CD14-positive monocyte (primary cell): ENCODE results near the gene NDUFB11. TPM values are rescaled to one million over a fixed set of nuclear protein-coding genes. Genes with fewer than 3 reads are reported as not detected.
A peak's percentile ranks its signal among the peaks of the same experiment; 100 is the strongest.
"Not testable (repeated sequence)": the region's sequence is repeated elsewhere in the genome, so short reads cannot be mapped to it uniquely, and the experiment has no call there.

Experiments used
- DNase-seq, 3 donors: peaks; one replicate each; pipeline ENCODE4 v3.0.0-alpha.2; 2011 to 2022
- H2AFZ ChIP-seq: 2 replicates; pipeline ENCODE4 v1.6.0; 2012; ENCODE audit warnings: mild to moderate bottlenecking, low read depth, low read length, inconsistent platforms; ENCODE audit not compliant: insufficient read depth, poor library complexity, severe bottlenecking
- H3K27ac ChIP-seq, 2 donors: 1 replicate in 1 of 2; 2 replicates in 1 of 2; pipeline ENCODE4 v1.5.1; 2012 to 2013; ENCODE audit warnings: low read length in 2 of 2, control low read depth in 1 of 2, inconsistent platforms in 1 of 2, low read depth in 1 of 2, mild to moderate bottlenecking in 1 of 2
- H3K27me3 ChIP-seq, 2 donors: one replicate each; pipeline versions ENCODE4 v1.6.0 to v1.6.1; 2011 to 2013; ENCODE audit warnings: low read length in 2 of 2; ENCODE audit not compliant: control insufficient read depth in 2 of 2, insufficient read depth in 2 of 2
- H3K36me3 ChIP-seq, 2 donors: replicated peaks in 1 of 2; 1 replicate in 1 of 2; 2 replicates in 1 of 2; pipeline versions ENCODE4 v1.5.1 to v1.6.1; 2012 to 2013; ENCODE audit warnings: low read length in 2 of 2, control low read depth in 1 of 2, inconsistent platforms in 1 of 2, mild to moderate bottlenecking in 1 of 2; ENCODE audit not compliant: insufficient read depth in 2 of 2, control insufficient read depth in 1 of 2
- H3K4me1 ChIP-seq, 2 donors: 1 replicate in 1 of 2; 2 replicates in 1 of 2; pipeline versions ENCODE4 v1.5.1 to v1.6.1; 2012 to 2013; ENCODE audit warnings: low read length in 2 of 2, control low read depth in 1 of 2, inconsistent platforms in 1 of 2, mild to moderate bottlenecking in 1 of 2, moderate library complexity in 1 of 2; ENCODE audit not compliant: insufficient read depth in 2 of 2, control insufficient read depth in 1 of 2
- H3K4me2 ChIP-seq: replicated peaks from 2 replicates; pipeline ENCODE3; 2012; ENCODE audit warnings: low read length, moderate library complexity, mild to moderate bottlenecking; ENCODE audit not compliant: poor library complexity, severe bottlenecking; ENCODE audit errors: extremely low read depth
- H3K4me3 ChIP-seq, 3 experiments: fragments of 200-600 bp in 1 of 3; sonication (generic) in 1 of 3; replicated peaks in 1 of 3; 1 replicate in 2 of 3; 2 replicates in 1 of 3; pipeline ENCODE4 v1.5.1; 2011 to 2013; ENCODE audit warnings: low read length in 3 of 3, mild to moderate bottlenecking in 3 of 3, control low read depth in 2 of 3, low read depth in 2 of 3, inconsistent platforms in 1 of 3, moderate library complexity in 1 of 3
- H3K79me2 ChIP-seq: 2 replicates; pipeline ENCODE4 v1.6.0; 2012; ENCODE audit warnings: mild to moderate bottlenecking, control low read depth, inconsistent platforms, low read length, moderate library complexity; ENCODE audit not compliant: insufficient read depth
- H3K9ac ChIP-seq: 2 replicates; pipeline ENCODE4 v1.6.0; 2017; ENCODE audit warnings: low read length, mild to moderate bottlenecking; ENCODE audit not compliant: insufficient read depth, poor library complexity, severe bottlenecking
- H3K9me3 ChIP-seq, 2 donors: replicated peaks in 1 of 2; 1 replicate in 1 of 2; 2 replicates in 1 of 2; pipeline versions ENCODE4 v1.5.1 to v1.6.1; 2012 to 2013; ENCODE audit warnings: low read length in 2 of 2, control low read depth in 1 of 2; ENCODE audit not compliant: control insufficient read depth in 1 of 2, insufficient read depth in 1 of 2
- H4K20me1 ChIP-seq: 2 replicates; pipeline ENCODE4 v1.6.0; 2012; ENCODE audit warnings: mild to moderate bottlenecking, low read length, control low read depth, moderate library complexity; ENCODE audit not compliant: insufficient read depth
- H3K27ac Mint-ChIP-seq, 7 donors: one replicate each; pipeline ENCODE4 v1.8.0; 2020; ENCODE audit warnings: mild to moderate bottlenecking in 7 of 7, mixed read lengths in 7 of 7, moderate library complexity in 6 of 7, inconsistent platforms in 2 of 7
- H3K27me3 Mint-ChIP-seq, 3 donors: one replicate each; pipeline ENCODE4 v1.8.0; 2021 to 2022; ENCODE audit warnings: low read depth in 3 of 3, mild to moderate bottlenecking in 3 of 3, mixed read lengths in 3 of 3, moderate library complexity in 3 of 3, inconsistent platforms in 1 of 3
- H3K36me3 Mint-ChIP-seq, 2 donors: one replicate each; pipeline ENCODE4 v1.8.0; 2020; ENCODE audit warnings: mixed read lengths in 2 of 2, inconsistent platforms in 1 of 2, mild to moderate bottlenecking in 1 of 2
- H3K4me1 Mint-ChIP-seq: one replicate; pipeline ENCODE4 v1.8.0; 2020; ENCODE audit warnings: mild to moderate bottlenecking, mixed read lengths
- H3K4me3 Mint-ChIP-seq, 2 donors: one replicate each; pipeline ENCODE4 v1.8.0; 2020; ENCODE audit warnings: mild to moderate bottlenecking in 2 of 2, mixed read lengths in 2 of 2, moderate library complexity in 1 of 2
- H3K9me3 Mint-ChIP-seq, 7 donors: one replicate each; pipeline ENCODE4 v1.8.0; 2020 to 2022; ENCODE audit warnings: mixed read lengths in 7 of 7, mild to moderate bottlenecking in 6 of 7, moderate library complexity in 6 of 7, inconsistent platforms in 2 of 7
- WGBS: methylation state at CpG from one replicate; pipeline ENCODE4 v1.1.5; 2013; ENCODE audit warnings: missing lambda C conversion rate; ENCODE audit not compliant: insufficient coverage; 5-methylcytosine and 5-hydroxymethylcytosine counted together
- intact Hi-C, 2 donors: fragments of 100-400 bp; cut with micrococcal nuclease; formaldehyde crosslinking; loops; one replicate each; pipeline versions ENCODE4 v1.15.0 to v1.15.1; 2023
- polyA plus RNA-seq, 3 donors: library from polyadenylated mRNA; depleted of rRNA in 1 of 3; unstranded in 2 of 3; stranded (reverse) in 1 of 3; fragments of 300-500 nt in 2 of 3; fragments of >200 nt in 1 of 3; fragmentation: Illumina TruSeq in 2 of 3; gene quantifications; 1 replicate in 2 of 3; 2 replicates in 1 of 3; pipeline ENCODE4 v1.2.3, GENCODE V29; 2012 to 2021
- TF ChIP-seq, protein P1 (sequence below): fragments of 200-600 bp; IDR thresholded peaks from one replicate; pipeline ENCODE4 v1.8.0; 2022; ENCODE audit warnings: antibody characterized with exemption, mild to moderate bottlenecking

NDUFB11 gene
- polyA plus RNA-seq, 3 donors, result 35.2 to 139 (median 104) TPM

DNA sequence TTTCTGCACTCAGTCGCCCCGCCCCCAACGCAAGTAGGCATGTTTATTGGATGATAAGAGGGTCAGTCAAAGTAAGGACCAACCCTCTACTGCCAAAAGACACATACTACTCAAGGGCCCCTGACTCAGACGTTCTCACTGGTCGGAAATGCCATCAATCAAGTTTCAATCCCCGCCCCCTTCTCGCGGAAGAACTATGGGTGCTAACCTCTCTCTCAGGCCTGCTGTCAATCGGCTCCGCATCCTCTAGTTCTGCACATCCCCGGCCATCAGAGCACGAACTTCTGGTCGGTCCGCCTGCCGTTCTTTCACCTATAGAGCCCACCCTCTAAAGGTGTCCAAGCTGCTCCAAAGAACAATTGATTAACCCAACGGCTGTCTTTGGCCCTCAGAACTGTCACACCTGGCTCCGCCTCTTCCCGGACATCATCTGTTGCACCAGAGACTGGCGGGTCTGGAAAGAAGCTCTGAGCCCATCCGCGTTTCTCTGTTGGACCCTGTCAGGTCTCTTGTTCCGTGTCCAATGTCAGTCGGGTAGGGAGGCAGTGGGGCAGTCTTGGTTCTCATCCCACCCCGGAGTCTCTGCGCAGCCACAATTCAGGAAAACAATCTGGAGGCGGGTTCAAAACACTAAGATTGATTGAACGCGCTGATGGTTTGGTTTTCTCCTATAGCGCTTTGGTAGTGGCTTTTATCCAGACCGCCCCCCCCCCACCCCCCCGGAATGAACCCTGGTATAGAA is 15.2 kb downstream of the NDUFB11 start:
- Mint-ChIP-seq H3K4me3 (peak overlapping the region; percentile 98), H3K4me1 (no peaks in the 10 kb centered on the region), H3K27me3 (peaks cover 0 to 30% (median 1%) of the 10 kb centered on the region in 3 donors), H3K27ac (peak overlapping the region; percentile 93 to 98 (median 96)), H3K9me3 (peaks cover 0 to 6% (median 3%) of the 10 kb centered on the region in 7 donors), H3K36me3 (peaks cover 0 to 4% of the 10 kb centered on the region in 2 donors)
- Histone ChIP-seq H3K4me1 (peaks cover 0 to 2% of the 10 kb centered on the region in 2 donors), H3K27me3 (no peaks in the 10 kb centered on the region), H2AFZ (peak overlapping the region; percentile 71), H3K79me2 (peaks cover 3% of the 10 kb centered on the region), H3K9me3 (no peaks in the 10 kb centered on the region), H4K20me1 (no peaks in the 10 kb centered on the region), H3K9ac (peak overlapping the region; percentile 58), H3K36me3 (no peaks in the 10 kb centered on the region), H3K4me2 (peak overlapping the region; percentile 71), H3K4me3 (peak overlapping the region; percentile 69 to 79 (median 72)), H3K27ac (peak overlapping the region; percentile 74 to 82)
- intact Hi-C loops, result no loop called here
- peak; percentile 87 to 92 (median 92) for DNase-seq
- 0% methylated on average over 12 of the region's 31 CpGs for WGBS
- TF ChIP-seq, protein P1, sequence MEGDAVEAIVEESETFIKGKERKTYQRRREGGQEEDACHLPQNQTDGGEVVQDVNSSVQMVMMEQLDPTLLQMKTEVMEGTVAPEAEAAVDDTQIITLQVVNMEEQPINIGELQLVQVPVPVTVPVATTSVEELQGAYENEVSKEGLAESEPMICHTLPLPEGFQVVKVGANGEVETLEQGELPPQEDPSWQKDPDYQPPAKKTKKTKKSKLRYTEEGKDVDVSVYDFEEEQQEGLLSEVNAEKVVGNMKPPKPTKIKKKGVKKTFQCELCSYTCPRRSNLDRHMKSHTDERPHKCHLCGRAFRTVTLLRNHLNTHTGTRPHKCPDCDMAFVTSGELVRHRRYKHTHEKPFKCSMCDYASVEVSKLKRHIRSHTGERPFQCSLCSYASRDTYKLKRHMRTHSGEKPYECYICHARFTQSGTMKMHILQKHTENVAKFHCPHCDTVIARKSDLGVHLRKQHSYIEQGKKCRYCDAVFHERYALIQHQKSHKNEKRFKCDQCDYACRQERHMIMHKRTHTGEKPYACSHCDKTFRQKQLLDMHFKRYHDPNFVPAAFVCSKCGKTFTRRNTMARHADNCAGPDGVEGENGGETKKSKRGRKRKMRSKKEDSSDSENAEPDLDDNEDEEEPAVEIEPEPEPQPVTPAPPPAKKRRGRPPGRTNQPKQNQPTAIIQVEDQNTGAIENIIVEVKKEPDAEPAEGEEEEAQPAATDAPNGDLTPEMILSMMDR, result no peak

DNA sequence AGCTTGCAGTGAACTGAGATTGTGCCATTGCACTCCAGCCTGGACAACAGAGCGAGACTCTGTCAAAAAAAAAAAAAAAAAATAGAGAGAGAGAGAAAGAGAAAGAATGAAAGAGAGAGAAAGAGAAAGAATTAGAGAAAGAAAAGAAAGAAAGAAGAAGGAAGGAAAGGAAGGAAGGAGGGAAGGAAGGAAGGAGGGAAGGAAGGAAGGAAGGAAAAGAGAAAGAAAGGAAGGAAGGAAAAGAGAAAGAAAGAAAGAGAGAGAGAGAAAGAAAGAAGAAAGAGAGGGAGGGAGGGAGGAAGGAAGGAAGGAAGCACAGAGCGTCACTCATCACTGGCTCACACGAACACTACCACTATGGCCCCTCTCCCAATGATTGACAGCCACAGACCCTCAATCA is 20.0 kb downstream of the NDUFB11 start:
- H3K9me3 Mint-ChIP-seq, H3K27me3 ChIP-seq, H3K4me2 ChIP-seq, H4K20me1 ChIP-seq, H3K4me3 Mint-ChIP-seq, H3K4me1 Mint-ChIP-seq, intact Hi-C loops, H3K4me1 ChIP-seq, H3K79me2 ChIP-seq, H3K9ac ChIP-seq, H3K4me3 ChIP-seq, H3K9me3 ChIP-seq, H3K27ac ChIP-seq, DNase-seq, H3K36me3 Mint-ChIP-seq, H3K27ac Mint-ChIP-seq, H2AFZ ChIP-seq, H3K36me3 ChIP-seq: not testable (repeated sequence)
- H3K27me3 Mint-ChIP-seq, result peaks cover 0 to 45% (median 2%) of the 10 kb centered on the region in 3 donors
- WGBS, result no CpG with 5 or more reads among the region's 3 CpGs

DNA sequence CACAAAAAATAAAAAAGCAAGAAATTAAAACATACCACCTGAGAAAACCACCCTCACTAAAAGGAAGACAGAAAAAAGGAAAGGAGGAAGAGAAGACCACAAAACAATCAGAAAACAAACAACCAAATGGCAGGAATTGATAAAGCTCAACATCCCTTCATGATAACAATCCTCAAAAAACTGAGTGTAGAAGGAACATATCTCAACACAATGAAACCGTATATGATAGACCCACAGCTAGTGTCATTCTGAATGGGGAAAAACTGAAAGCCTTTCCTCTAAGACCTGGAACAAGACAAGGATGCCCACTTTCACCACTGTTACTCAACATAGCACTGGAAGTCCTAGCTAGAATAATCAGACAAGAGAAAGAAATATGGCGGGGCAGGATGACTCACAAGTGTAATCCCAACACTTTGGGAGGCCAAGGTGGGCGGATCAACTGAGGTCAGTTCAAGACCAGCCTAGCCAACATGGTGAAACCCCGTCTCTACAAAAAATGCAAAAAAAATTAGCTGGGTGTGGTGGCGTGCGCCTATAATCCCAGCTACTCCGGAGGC is 27.9 kb downstream of the NDUFB11 start:
- H3K27me3 ChIP-seq, H3K4me3 Mint-ChIP-seq, H3K4me3 ChIP-seq, H2AFZ ChIP-seq, H3K79me2 ChIP-seq, H3K27ac ChIP-seq, H3K4me2 ChIP-seq, H3K36me3 ChIP-seq, H3K4me1 ChIP-seq, DNase-seq, H3K9ac ChIP-seq, H3K9me3 ChIP-seq, H3K36me3 Mint-ChIP-seq, intact Hi-C loops, H3K4me1 Mint-ChIP-seq, H3K27ac Mint-ChIP-seq, H4K20me1 ChIP-seq: not testable (repeated sequence)
- WGBS, result 92% methylated on average over 2 of the region's 7 CpGs
- peaks cover 0 to 33% (median 0%) of the 10 kb centered on the region in 3 donors for H3K27me3 Mint-ChIP-seq
- peaks cover 0 to 11% (median 2%) of the 10 kb centered on the region in 7 donors for H3K9me3 Mint-ChIP-seq
